ENCODE results near the gene AP1S3.

Gene AP1S3

DNA sequence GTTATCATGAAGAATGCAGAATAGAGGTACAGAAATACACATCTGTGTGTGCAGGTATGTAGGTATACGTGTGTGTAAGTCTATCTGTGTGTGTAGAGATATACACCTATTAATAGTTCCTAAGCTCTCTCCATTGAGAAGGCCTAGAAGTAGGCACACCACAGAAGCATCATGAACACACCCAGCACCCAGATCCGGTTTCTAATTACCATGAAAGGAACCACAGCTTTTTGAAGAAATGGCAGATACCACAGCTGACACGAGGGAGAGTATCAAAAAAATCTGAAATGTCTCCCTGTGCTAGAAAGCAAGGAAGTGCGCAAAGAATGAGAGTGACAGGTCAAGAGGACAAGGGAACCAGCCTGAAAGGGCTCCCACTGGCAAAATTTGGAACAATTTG is 27.7 kb upstream of the AP1S3 start:
- no peaks in the 10 kb centered on the region for H3K9me3 ChIP-seq
- in situ Hi-C loops (cut with MboI; ENCODE audit: low sequenced_read_pairs), result no loop called here
- no peaks in the 10 kb centered on the region for H3K36me3 ChIP-seq (replicated peaks)
- no peaks in the 10 kb centered on the region for H3K4me1 ChIP-seq
- H3K4me3 ChIP-seq, result no peak overlapping the region
- no peak for DNase-seq (ENCODE audit: low spot score in 2 of 2)
- H3K27me3 ChIP-seq (ENCODE audit: low read depth), result no peaks in the 10 kb centered on the region

DNA sequence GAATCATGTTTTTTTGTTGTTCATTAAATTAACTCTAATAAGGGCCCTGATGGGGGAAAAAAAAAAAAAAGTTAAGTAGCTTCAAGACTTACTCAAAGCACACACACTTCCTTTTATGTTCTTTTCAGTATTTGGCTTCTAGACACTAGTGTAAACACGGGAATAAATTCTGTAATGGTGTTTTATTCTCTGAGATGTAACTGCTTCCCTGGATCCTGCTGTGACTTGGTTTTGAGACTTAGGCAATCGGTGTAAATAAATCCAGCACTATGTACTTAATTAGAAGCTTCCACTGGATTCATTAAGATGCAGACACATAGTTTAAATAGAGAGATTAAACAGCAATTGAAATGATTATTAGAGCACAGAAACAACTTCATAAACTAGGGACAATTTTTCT is 26.1 kb upstream of the AP1S3 start:
- DNase-seq (ENCODE audit: low spot score in 2 of 2), result no peak
- Histone ChIP-seq H3K36me3 (replicated peaks) (no peaks in the 10 kb centered on the region), H3K9me3 (no peaks in the 10 kb centered on the region), H3K4me1 (no peaks in the 10 kb centered on the region; the same call in 1 of the 2 replicates), H3K4me3 (no peak overlapping the region), H3K27me3 (ENCODE audit: low read depth) (no peaks in the 10 kb centered on the region)
- in situ Hi-C loops (cut with MboI; ENCODE audit: low sequenced_read_pairs), result no loop called here

- in situ Hi-C loops (cut with MboI; ENCODE audit: low sequenced_read_pairs), result no loop called here
- no peak overlapping the region for H3K4me3 ChIP-seq
- no peaks in the 10 kb centered on the region for H3K9me3 ChIP-seq
- H3K27me3 ChIP-seq (ENCODE audit: low read depth), result no peaks in the 10 kb centered on the region
- DNase-seq (ENCODE audit: low spot score in 2 of 2), result no peak
- H3K36me3 ChIP-seq (replicated peaks), result no peaks in the 10 kb centered on the region
- H3K4me1 ChIP-seq, result no peaks in the 10 kb centered on the region; the same call in 1 of the 2 replicates
Observed at GRCh38 chr2:223860809-223861738, 23.7 kb upstream of the AP1S3 start.

DNA sequence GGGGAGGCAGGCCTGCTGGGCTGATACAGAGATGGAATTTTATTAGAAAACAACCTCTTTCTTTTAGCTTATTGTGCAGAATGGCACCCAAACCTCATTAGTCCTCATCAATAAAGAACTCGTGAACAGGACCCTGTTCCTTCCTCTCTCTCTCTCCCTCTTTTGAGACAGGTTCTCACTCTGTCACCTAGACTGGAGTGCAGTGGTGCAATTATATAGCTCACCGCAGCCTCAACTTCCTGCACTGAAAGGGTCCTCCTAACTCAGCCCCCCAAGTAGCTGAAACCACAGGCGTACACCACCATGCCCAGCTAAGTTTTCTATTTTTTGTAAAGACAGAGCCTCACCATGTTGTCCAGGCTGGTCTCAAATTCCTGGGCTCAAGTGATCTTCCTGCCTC is 21.7 kb upstream of the AP1S3 start:
- in situ Hi-C loops (cut with MboI; ENCODE audit: low sequenced_read_pairs), result no loop called here
- no peak for DNase-seq (ENCODE audit: low spot score in 2 of 2)
- Histone ChIP-seq H3K4me1 (no peaks in the 10 kb centered on the region; the same call in 1 of the 2 replicates), H3K27me3 (ENCODE audit: low read depth) (no peaks in the 10 kb centered on the region), H3K4me3 (no peak overlapping the region), H3K36me3 (replicated peaks) (no peaks in the 10 kb centered on the region), H3K9me3 (no peaks in the 10 kb centered on the region)

DNA sequence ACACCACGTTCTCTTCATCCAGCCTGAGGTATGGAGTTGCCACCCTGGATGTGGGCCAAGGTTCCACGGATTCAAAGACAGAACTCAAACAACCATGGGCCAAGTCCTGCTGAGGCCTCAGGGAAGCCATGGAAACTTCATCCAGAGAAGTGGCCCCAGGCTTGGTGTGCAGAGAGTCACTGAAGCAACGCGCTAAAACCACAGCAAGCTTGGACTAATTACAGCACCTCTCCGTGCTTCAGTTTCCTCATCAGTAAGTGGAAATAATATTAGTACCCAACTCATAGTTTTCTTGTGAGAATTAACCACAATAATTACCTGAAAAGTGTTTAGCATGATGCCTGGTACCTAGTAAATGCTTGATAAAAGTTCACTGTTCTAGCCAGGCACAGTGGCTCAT is 19.2 kb upstream of the AP1S3 start:
- Histone ChIP-seq H3K4me3 (no peak overlapping the region), H3K36me3 (replicated peaks) (no peaks in the 10 kb centered on the region), H3K27me3 (ENCODE audit: low read depth) (no peaks in the 10 kb centered on the region), H3K4me1 (no peaks in the 10 kb centered on the region; the same call in 1 of the 2 replicates), H3K9me3 (no peaks in the 10 kb centered on the region)
- DNase-seq (ENCODE audit: low spot score in 2 of 2), result no peak
- in situ Hi-C loops (cut with MboI; ENCODE audit: low sequenced_read_pairs), result no loop called here

GRCh38 chr2:223856021-223856420 is 18.6 kb upstream of the AP1S3 start:
- in situ Hi-C loops (cut with MboI; ENCODE audit: low sequenced_read_pairs), result no loop called here
- no peak for DNase-seq (ENCODE audit: low spot score in 2 of 2)
- H3K4me3 ChIP-seq, result no peak overlapping the region
- no peaks in the 10 kb centered on the region; the same call in 1 of the 2 replicates for H3K4me1 ChIP-seq
- no peaks in the 10 kb centered on the region for H3K9me3 ChIP-seq
- H3K27me3 ChIP-seq (ENCODE audit: low read depth), result no peaks in the 10 kb centered on the region
- H3K36me3 ChIP-seq (replicated peaks), result no peaks in the 10 kb centered on the region

DNA sequence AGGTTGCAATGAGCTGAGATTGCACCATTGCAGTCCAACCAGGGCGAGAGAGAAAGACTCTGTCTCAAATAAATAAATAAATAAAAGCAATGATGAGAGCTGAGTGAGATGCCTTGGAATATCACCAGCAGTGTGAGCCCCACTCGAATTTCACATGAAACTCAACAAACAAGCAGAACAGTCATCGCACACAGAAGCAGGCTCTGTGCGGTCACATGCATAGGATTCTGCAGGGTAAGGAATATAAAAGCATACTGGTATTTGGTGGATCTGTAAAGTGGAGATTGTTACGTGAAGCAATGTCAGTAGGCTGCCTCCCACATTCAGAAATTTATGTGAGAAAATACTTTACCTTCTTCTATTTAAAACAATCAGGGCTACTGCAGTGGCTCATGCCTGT is 18.0 kb upstream of the AP1S3 start:
- no peaks in the 10 kb centered on the region for H3K36me3 ChIP-seq (replicated peaks)
- in situ Hi-C loops (cut with MboI; ENCODE audit: low sequenced_read_pairs), result no loop called here
- H3K4me3 ChIP-seq, result no peak overlapping the region
- H3K27me3 ChIP-seq (ENCODE audit: low read depth), result no peaks in the 10 kb centered on the region
- DNase-seq (ENCODE audit: low spot score in 2 of 2), result no peak
- H3K9me3 ChIP-seq, result no peaks in the 10 kb centered on the region
- H3K4me1 ChIP-seq, result no peaks in the 10 kb centered on the region; the same call in 1 of the 2 replicates

DNA sequence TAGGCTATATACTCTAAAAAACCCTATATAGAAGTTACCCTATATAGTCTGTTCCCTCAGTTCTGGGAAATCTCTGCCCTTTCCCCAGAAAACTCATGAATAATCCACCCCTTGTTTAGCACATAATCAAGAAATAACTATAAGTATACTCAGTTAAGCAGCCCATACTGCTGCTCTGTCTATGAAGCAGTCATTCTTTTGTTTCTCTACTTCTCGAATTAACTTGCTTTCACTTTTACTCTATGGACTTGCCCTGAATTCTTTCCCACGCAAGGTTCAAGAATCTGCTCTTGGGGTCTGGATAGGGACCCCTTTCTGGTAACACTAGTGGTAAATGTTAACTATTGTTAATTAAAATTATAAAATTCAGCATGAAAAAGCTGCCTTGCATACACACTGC is 17.4 kb upstream of the AP1S3 start:
- no peaks in the 10 kb centered on the region for H3K36me3 ChIP-seq (replicated peaks)
- no peaks in the 10 kb centered on the region; the same call in 1 of the 2 replicates for H3K4me1 ChIP-seq
- H3K4me3 ChIP-seq, result no peak overlapping the region
- H3K27me3 ChIP-seq (ENCODE audit: low read depth), result no peaks in the 10 kb centered on the region
- H3K9me3 ChIP-seq, result no peaks in the 10 kb centered on the region
- in situ Hi-C loops (cut with MboI; ENCODE audit: low sequenced_read_pairs), result no loop called here
- DNase-seq (ENCODE audit: low spot score in 2 of 2), result no peak

DNA sequence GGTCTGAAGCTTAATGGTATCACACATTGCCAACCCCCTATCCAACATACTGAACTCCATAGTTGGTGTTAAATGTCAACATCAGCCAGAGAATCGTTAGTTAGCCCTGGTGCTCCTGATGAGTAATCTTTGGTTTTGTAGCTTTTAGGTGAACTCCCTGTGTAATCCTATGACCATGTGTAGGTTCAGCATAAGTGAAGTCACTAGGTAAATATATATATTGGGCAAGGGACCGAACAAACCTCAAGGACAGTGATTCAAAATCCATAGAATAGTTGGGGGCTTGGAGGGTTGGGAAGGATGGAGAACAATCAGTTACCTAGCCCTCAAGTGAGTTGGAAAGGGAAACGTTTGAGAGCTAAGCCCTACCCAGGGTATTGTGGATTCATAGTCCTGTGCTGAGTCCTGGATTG is 16.0 kb upstream of the AP1S3 start:
- no peak overlapping the region for H3K4me3 ChIP-seq
- in situ Hi-C loops (cut with MboI; ENCODE audit: low sequenced_read_pairs), result no loop called here
- no peaks in the 10 kb centered on the region for H3K9me3 ChIP-seq
- H3K27me3 ChIP-seq (ENCODE audit: low read depth), result no peaks in the 10 kb centered on the region
- no peaks in the 10 kb centered on the region for H3K4me1 ChIP-seq
- no peaks in the 10 kb centered on the region for H3K36me3 ChIP-seq (replicated peaks)
- no peak for DNase-seq (ENCODE audit: low spot score in 2 of 2)

DNA sequence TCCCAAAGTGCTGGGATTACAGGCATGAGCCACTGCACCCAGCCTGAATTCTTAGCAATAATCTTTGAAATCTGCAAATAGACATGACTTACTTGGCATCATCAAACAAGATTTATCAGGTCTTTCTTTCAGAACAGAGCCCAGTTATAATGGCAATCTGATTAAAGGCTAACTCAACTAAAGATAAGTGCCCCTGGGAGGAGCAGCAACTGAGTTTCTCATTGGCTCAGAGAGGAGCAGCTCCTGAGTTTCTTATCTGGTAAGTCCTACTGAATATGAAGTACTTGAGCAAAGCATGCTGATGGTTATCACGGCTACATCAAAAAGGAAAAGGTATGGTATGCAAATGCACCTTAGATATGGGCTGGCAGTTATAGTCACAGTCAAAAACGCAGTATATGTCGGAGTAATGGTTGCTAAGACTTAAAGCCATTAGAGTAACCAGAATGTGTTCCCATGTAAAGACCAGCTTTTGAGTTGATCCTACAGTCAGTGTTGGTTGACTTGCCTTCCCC is 15.0 kb upstream of the AP1S3 start:
- no peaks in the 10 kb centered on the region for H3K36me3 ChIP-seq (replicated peaks)
- no peak overlapping the region for H3K4me3 ChIP-seq
- H3K27me3 ChIP-seq (ENCODE audit: low read depth), result no peaks in the 10 kb centered on the region
- H3K9me3 ChIP-seq, result no peaks in the 10 kb centered on the region
- H3K4me1 ChIP-seq, result no peaks in the 10 kb centered on the region
- in situ Hi-C loops (cut with MboI; ENCODE audit: low sequenced_read_pairs), result no loop called here
- no peak for DNase-seq (ENCODE audit: low spot score in 2 of 2)

- Histone ChIP-seq H3K4me1 (no peaks in the 10 kb centered on the region), H3K27me3 (ENCODE audit: low read depth) (no peaks in the 10 kb centered on the region), H3K9me3 (no peaks in the 10 kb centered on the region), H3K4me3 (no peak overlapping the region), H3K36me3 (replicated peaks) (no peaks in the 10 kb centered on the region)
- in situ Hi-C loops (cut with MboI; ENCODE audit: low sequenced_read_pairs), result no loop called here
- no peak for DNase-seq (ENCODE audit: low spot score in 2 of 2)
Observed at GRCh38 chr2:223847410-223847809, 10.0 kb upstream of the AP1S3 start.

DNA sequence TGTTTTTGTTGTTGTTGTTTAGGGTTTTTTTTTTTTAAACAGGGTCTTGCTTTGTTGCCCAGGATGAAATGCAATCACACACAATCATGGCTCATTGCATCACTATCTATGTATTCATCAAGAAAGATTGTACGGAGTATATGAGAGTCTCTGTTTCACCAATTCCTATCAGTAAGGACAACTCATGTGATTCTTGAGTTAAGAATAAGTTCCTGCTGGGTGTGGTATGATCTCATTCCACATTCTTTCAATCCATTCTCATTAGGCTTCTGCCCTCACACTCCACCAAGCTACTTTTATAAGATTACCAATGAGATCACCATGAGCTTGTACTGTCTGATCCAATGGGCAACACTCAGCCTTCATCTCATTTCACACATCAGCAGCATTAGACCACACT is 9.1 kb upstream of the AP1S3 start:
- in situ Hi-C loops (cut with MboI; ENCODE audit: low sequenced_read_pairs), result no loop called here
- no peak overlapping the region for H3K4me3 ChIP-seq
- H3K27me3 ChIP-seq (ENCODE audit: low read depth), result no peaks in the 10 kb centered on the region
- H3K9me3 ChIP-seq, result no peaks in the 10 kb centered on the region
- no peak for DNase-seq (ENCODE audit: low spot score in 2 of 2)
- no peaks in the 10 kb centered on the region for H3K4me1 ChIP-seq
- H3K36me3 ChIP-seq (replicated peaks), result no peaks in the 10 kb centered on the region

DNA sequence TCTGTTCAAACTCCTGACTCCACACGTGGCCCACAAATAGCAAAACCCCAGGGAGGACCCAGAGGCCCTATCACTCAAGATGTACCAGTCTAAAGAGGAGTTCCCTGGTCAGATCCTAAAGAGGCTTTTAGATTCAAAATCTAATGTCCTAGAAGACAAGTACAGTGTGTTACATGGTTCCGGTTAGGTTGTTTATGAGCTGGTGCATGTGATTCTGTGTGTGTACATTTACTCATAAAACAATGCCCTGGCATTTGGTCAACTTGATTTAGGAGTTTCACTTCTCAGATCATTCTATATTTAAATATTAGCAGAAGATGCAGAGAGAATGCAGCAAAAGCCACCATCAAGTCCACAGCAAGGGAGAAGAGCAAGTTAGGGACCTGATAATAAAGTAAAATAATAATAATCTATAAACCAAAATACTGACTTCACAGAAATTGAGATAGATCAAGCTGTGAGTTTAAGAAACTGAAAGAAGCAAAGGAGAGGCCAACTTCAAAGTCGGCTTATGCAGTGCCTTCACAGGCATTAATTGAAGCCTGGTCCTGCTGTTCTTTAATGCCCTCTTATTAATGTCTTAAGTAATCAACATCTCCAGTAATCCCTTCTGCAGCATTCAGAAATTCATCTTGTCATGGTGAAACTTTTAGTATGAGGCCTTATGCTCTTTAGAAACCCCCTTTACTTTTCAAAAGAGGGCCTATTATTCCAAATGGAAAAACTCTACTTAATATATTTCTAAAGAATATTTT is 4.2 kb upstream of the AP1S3 start:
- Histone ChIP-seq H3K4me1 (peaks cover under 1% of the 10 kb centered on the region; the same call in 1 of the 2 replicates), H3K4me3 (no peak overlapping the region), H3K36me3 (replicated peaks) (no peaks in the 10 kb centered on the region), H3K27me3 (ENCODE audit: low read depth) (no peaks in the 10 kb centered on the region), H3K9me3 (no peaks in the 10 kb centered on the region)
- no peak for DNase-seq (ENCODE audit: low spot score in 2 of 2)
- in situ Hi-C loops (cut with MboI; ENCODE audit: low sequenced_read_pairs), result no loop called here

All from HAP-1 (cell line).